ENCODE data around the gene NPAS3. TPM values are rescaled to one million over a fixed set of nuclear protein-coding genes. Genes with fewer than 3 reads are reported as not detected.

NPAS3 gene
- total RNA-seq, 1 donor from 2014 or later, result 2.0 TPM

GRCh38 chr14:33120966-33121365 is 182.3 kb downstream of the NPAS3 start:
- no peak for TF ChIP-seq CTCF (IDR thresholded peaks at IDR 0.05; ENCODE audit: insufficient read depth, low read length, poor library complexity, severe bottlenecking)
- Histone ChIP-seq H3K4me3 (ENCODE audit: low read depth, low read length) (no peak overlapping the region), H3K36me3 (ENCODE audit: control insufficient read depth, insufficient read depth, low read length) (no peaks in the 10 kb centered on the region), H3K27me3 (ENCODE audit: control insufficient read depth, insufficient read depth, low read length) (no peaks in the 10 kb centered on the region)
- DNase-seq (ENCODE audit: low read depth), result no peak

- Histone ChIP-seq H3K27me3 (ENCODE audit: control insufficient read depth, insufficient read depth, low read length) (no peaks in the 10 kb centered on the region), H3K4me3 (ENCODE audit: low read depth, low read length) (no peak overlapping the region), H3K36me3 (ENCODE audit: control insufficient read depth, insufficient read depth, low read length) (no peaks in the 10 kb centered on the region)
- TF ChIP-seq CTCF (IDR thresholded peaks at IDR 0.05; ENCODE audit: insufficient read depth, low read length, poor library complexity, severe bottlenecking), result no peak
- DNase-seq (ENCODE audit: low read depth), result no peak
Observed at GRCh38 chr14:33123281-33123680, 184.6 kb downstream of the NPAS3 start.

DNA sequence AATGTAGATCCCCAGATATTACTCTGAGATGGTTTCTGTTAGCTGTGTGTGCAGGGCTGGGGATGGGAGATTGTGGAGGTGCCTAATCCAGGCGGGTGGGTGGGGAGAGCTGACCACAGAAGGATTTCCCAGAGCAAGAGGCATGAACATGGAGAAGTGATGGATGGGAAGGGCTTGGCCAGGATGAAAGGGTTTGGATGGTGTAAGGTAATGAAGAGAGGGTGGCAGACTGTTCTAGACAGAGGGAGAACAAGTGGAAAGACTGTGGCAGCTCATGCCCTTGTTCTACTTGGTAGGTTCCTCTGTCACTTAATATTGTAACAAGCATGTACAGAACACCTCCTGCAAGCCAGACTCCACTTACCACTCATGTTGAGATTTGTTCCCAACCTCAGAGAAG is 187.8 kb downstream of the NPAS3 start:
- TF ChIP-seq CTCF (IDR thresholded peaks at IDR 0.05; ENCODE audit: insufficient read depth, low read length, poor library complexity, severe bottlenecking), result no peak
- Histone ChIP-seq H3K36me3 (ENCODE audit: control insufficient read depth, insufficient read depth, low read length) (no peaks in the 10 kb centered on the region), H3K4me3 (ENCODE audit: low read depth, low read length) (no peak overlapping the region), H3K27me3 (ENCODE audit: control insufficient read depth, insufficient read depth, low read length) (no peaks in the 10 kb centered on the region)
- DNase-seq (ENCODE audit: low read depth), result no peak

DNA sequence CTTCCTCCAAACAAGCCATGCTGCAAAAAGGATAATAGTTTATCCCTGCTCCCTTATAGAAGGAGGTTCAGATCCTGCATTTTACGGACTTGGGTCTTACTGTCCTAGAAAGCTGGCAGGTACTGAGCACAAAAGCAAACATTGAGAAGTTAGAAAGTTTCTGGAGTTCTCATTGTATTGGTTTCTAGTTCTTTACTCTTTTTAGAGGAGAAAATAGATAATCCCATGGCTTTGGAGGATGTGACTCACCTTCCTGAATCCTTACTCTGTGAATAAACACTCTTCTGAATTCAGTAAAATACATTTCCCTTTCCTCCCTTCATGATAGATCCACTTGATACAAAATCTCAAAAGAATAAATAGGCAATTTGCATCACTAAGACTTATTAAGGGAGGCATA is 188.9 kb downstream of the NPAS3 start:
- Histone ChIP-seq H3K4me3 (ENCODE audit: low read depth, low read length) (no peak overlapping the region), H3K36me3 (ENCODE audit: control insufficient read depth, insufficient read depth, low read length) (no peaks in the 10 kb centered on the region), H3K27me3 (ENCODE audit: control insufficient read depth, insufficient read depth, low read length) (no peaks in the 10 kb centered on the region)
- DNase-seq (ENCODE audit: low read depth), result no peak
- TF ChIP-seq CTCF (IDR thresholded peaks at IDR 0.05; ENCODE audit: insufficient read depth, low read length, poor library complexity, severe bottlenecking), result no peak

GRCh38 chr14:33131801-33132200 is 193.1 kb downstream of the NPAS3 start:
- TF ChIP-seq CTCF (IDR thresholded peaks at IDR 0.05; ENCODE audit: insufficient read depth, low read length, poor library complexity, severe bottlenecking), result no peak
- Histone ChIP-seq H3K4me3 (ENCODE audit: low read depth, low read length) (no peak overlapping the region), H3K36me3 (ENCODE audit: control insufficient read depth, insufficient read depth, low read length) (no peaks in the 10 kb centered on the region), H3K27me3 (ENCODE audit: control insufficient read depth, insufficient read depth, low read length) (no peaks in the 10 kb centered on the region)
- no peak for DNase-seq (ENCODE audit: low read depth)

GRCh38 chr14:33134162-33134561 is 195.5 kb downstream of the NPAS3 start:
- Histone ChIP-seq H3K4me3 (ENCODE audit: low read depth, low read length) (no peak overlapping the region), H3K36me3 (ENCODE audit: control insufficient read depth, insufficient read depth, low read length) (no peaks in the 10 kb centered on the region), H3K27me3 (ENCODE audit: control insufficient read depth, insufficient read depth, low read length) (no peaks in the 10 kb centered on the region)
- DNase-seq (ENCODE audit: low read depth), result no peak
- no peak for TF ChIP-seq CTCF (IDR thresholded peaks at IDR 0.05; ENCODE audit: insufficient read depth, low read length, poor library complexity, severe bottlenecking)

All from kidney epithelial cell (primary cell).